K562 (cell line): Measurements from ENCODE around the gene OR4K14. TPM values are rescaled to one million over a fixed set of nuclear protein-coding genes. Genes with fewer than 3 reads are reported as not detected.

Source experiments
- ATAC-seq: fragments of 200-7000 bp; cut with Tn5 transposase; 3 replicates; pipeline ENCODE4 v1.9.1; 2020; ENCODE audit warnings: moderate library complexity
- Bru-seq: library from RNA; stranded (reverse); fragments of 400-500 nt; gene quantifications from one replicate; lab custom pipeline; 2021; lab: Mats Ljungman, UMichigan
- BruChase-seq, 2 experiments: library from RNA; stranded (reverse); fragments of 400-500 nt; gene quantifications; one replicate each; lab custom pipeline; 2021; lab: Mats Ljungman, UMichigan
- BruUV-seq: library from RNA; stranded (reverse); fragments of 400-500 nt; replicated peaks from 2 replicates; lab custom pipeline; 2021; lab: Mats Ljungman, UMichigan
- CTCF ChIA-PET: fragments of 300-600 bp; formaldehyde crosslinking; extraction: SDS; loops from one replicate; lab custom pipeline; 2021; ENCODE audit warnings: low intra/inter-chr PET ratio; lab: Yijun Ruan, JAX
- POLR2A ChIA-PET: fragments of 300-600, 350-650 bp; sonication (Branson Sonifier 250); formaldehyde crosslinking; extraction: SDS; loops from one replicate; lab custom pipeline; 2021; ENCODE audit warnings: antibody characterized with exemption, inconsistent platforms; lab: Yijun Ruan, JAX
- DNase-seq, 4 experiments: peaks; one replicate each; pipeline versions ENCODE4 v3.0.0 to v3.0.0-alpha.2; 2011 to 2018; ENCODE audit warnings: low spot score in 3 of 4, mixed read lengths in 3 of 4; ENCODE audit errors: extremely low read depth in 1 of 4
- FAIRE-seq: peaks from 2 replicates; lab custom pipeline; 2011; peaks lifted over from hg19 to GRCh38; lab: Jason Lieb, UNC
- H2AFZ ChIP-seq: 2 replicates; pipeline ENCODE4 v1.6.0; 2011; ENCODE audit warnings: low read depth, low read length, control low read depth, inconsistent platforms
- H3K27ac ChIP-seq: fragments of 200-600 bp; 3 replicates; pipeline ENCODE4 v1.8.0; 2011; ENCODE audit warnings: low read depth, mild to moderate bottlenecking, control low read depth, inconsistent platforms, low read length, moderate library complexity, mixed read lengths; ENCODE audit errors: extremely low read depth
- H3K27me3 ChIP-seq, 2 experiments: fragments of 300-600 bp in 1 of 2; 2 replicates in 1 of 2; 3 replicates in 1 of 2; pipeline versions ENCODE4 v1.6.0 to v1.8.0; 2011; ENCODE audit warnings: inconsistent platforms in 2 of 2, low read length in 2 of 2, mild to moderate bottlenecking in 1 of 2, mixed read lengths in 1 of 2, moderate library complexity in 1 of 2; ENCODE audit not compliant: control insufficient read depth in 2 of 2, insufficient read depth in 2 of 2
- H3K36me3 ChIP-seq: fragments of 300-600 bp; 3 replicates; pipeline ENCODE4 v1.8.0; 2011; ENCODE audit warnings: mild to moderate bottlenecking, low read length, inconsistent platforms; ENCODE audit not compliant: control insufficient read depth, insufficient read depth
- H3K4me1 ChIP-seq, 2 experiments: fragments of 200-600 bp in 1 of 2; replicated peaks in 1 of 2; 2 replicates in 1 of 2; 3 replicates in 1 of 2; pipeline versions ENCODE4 v1.5.1 to v1.8.0; 2011; ENCODE audit warnings: inconsistent platforms in 2 of 2, low read length in 2 of 2, mild to moderate bottlenecking in 1 of 2, mixed read lengths in 1 of 2, moderate library complexity in 1 of 2; ENCODE audit not compliant: control insufficient read depth in 2 of 2, insufficient read depth in 2 of 2
- H3K4me2 ChIP-seq: 2 replicates; pipeline ENCODE4 v1.6.1; 2011; ENCODE audit warnings: low read length, control low read depth, inconsistent platforms, mixed read lengths; ENCODE audit not compliant: insufficient read depth
- H3K4me3 ChIP-seq: fragments of 200-600 bp; sonication (generic), shearing (Covaris generic); 2 replicates; pipeline ENCODE4 v1.5.1; 2016; ENCODE audit warnings: control low read depth, inconsistent platforms
- H3K79me2 ChIP-seq: fragments of 200-600 bp; 3 replicates; pipeline ENCODE4 v1.8.0; 2011; ENCODE audit warnings: low read length, inconsistent platforms; ENCODE audit not compliant: control insufficient read depth, insufficient read depth
- H3K9ac ChIP-seq, 2 experiments: 2 replicates each; pipeline versions ENCODE4 v1.6.0 to v1.6.1; 2011; ENCODE audit warnings: low read depth in 2 of 2, low read length in 2 of 2, control low read depth in 1 of 2, inconsistent platforms in 1 of 2, mild to moderate bottlenecking in 1 of 2, mixed read lengths in 1 of 2; ENCODE audit not compliant: insufficient read depth in 1 of 2
- H3K9me1 ChIP-seq: one replicate; pipeline ENCODE4 v1.6.0; 2011; ENCODE audit warnings: inconsistent platforms, mild to moderate bottlenecking, low read length, moderate library complexity; ENCODE audit not compliant: control insufficient read depth, insufficient read depth
- H3K9me3 ChIP-seq: replicated peaks from 2 replicates; pipeline ENCODE4 v1.5.1; 2011; ENCODE audit warnings: low read depth, low read length, inconsistent platforms; ENCODE audit not compliant: control insufficient read depth, insufficient read depth
- H4K20me1 ChIP-seq: replicated peaks from 2 replicates; pipeline ENCODE4 v1.6.1; 2011; ENCODE audit warnings: low read length, inconsistent platforms, mixed read lengths; ENCODE audit not compliant: control insufficient read depth, insufficient read depth
- GTF2A2 ChIP-seq: IDR thresholded peaks from 2 replicates; pipeline ENCODE4 v1.6.1; 2016; ENCODE audit warnings: mild to moderate bottlenecking, missing genetic modification characterization, missing compliant biosample characterization
- ZNF316 ChIP-seq: fragments of 450-650 bp; IDR thresholded peaks from 2 replicates; pipeline ENCODE4 v1.6.1; 2016
- ZZZ3 ChIP-seq: fragments of 450-650 bp; IDR thresholded peaks from 2 replicates; pipeline ENCODE4 v1.6.1; 2016; ENCODE audit warnings: antibody characterized with exemption, mild to moderate bottlenecking, moderate library complexity
- WGBS: fragments of 100-300 bp; shearing (Covaris generic); methylation state at CpG from one replicate; pipeline ENCODE4 v1.1.6; 2016; ENCODE audit warnings: low coverage, mixed read lengths; ENCODE audit not compliant: insufficient coverage; ENCODE audit errors: missing lambda C conversion rate; 5-methylcytosine and 5-hydroxymethylcytosine counted together
- in situ Hi-C: fragments of 300-500 bp; cut with MboI; formaldehyde crosslinking; loops from 4 replicates; pipeline ENCODE4 v1.15.0; 2018; ENCODE audit warnings: inconsistent platforms, mixed read lengths
- intact Hi-C: fragments of 100-400 bp; cut with micrococcal nuclease; formaldehyde crosslinking; loops from 2 replicates; pipeline ENCODE4 v1.14.2; 2022
- long read RNA-seq, 3 experiments: library from polyadenylated mRNA in 2 of 3; library from RNA in 1 of 3; unstranded in 2 of 3; stranded (forward) in 1 of 3; transcript quantifications; one replicate each; pipeline ENCODE4 v2.0.0, GENCODE V29; 2019 to 2022
- polyA minus RNA-seq, 3 experiments: library from RNA; depleted of rRNA, polyadenylated mRNA; stranded (reverse); fragments of >200 nt; gene quantifications; 2 replicates each; pipeline ENCODE4 v1.2.3, GENCODE V29; 2011
- polyA plus RNA-seq, 8 experiments: library from polyadenylated mRNA; depleted of rRNA in 4 of 8; stranded (reverse) in 5 of 8; unstranded in 3 of 8; fragments of >200 nt; fragmentation: Nextera tagmentation in 2 of 8; fragmentation: Illumina TruSeq in 1 of 8; extraction: Ambion mirVana in 2 of 8; extraction: Trizol in 1 of 8; gene quantifications; 2 replicates each; pipeline versions ENCODE4 v1.2.1 to v1.2.3, GENCODE V29; 2011 to 2014; ENCODE audit warnings: inconsistent platforms in 1 of 8, missing spikeins in 1 of 8
- total RNA-seq, 7 experiments: library from RNA; depleted of rRNA in 6 of 7; stranded (reverse); fragments of >200 nt in 6 of 7; fragmentation: Illumina TruSeq in 2 of 7; extraction: Trizol in 2 of 7; gene quantifications; 2 replicates each; pipeline versions ENCODE4 v1.2.1 to v1.2.3, GENCODE V29; 2011 to 2021; ENCODE audit warnings: low replicate concordance in 1 of 7

The OR4K14 gene
- total RNA-seq (2011; cell fraction: chromatin; rRNA removed; ENCODE audit: low replicate concordance) = not detected in 2 replicates
- total RNA-seq (2011; cell fraction: nucleolus; rRNA removed) = not detected in 2 replicates
- total RNA-seq (2011; cell fraction: nucleoplasm; rRNA removed) = not detected in 2 replicates
- total RNA-seq (2014; rRNA removed) = not detected in 2 replicates
- total RNA-seq (2014; rRNA removed; fragmentation: Illumina TruSeq; extraction: Trizol) = not detected in 2 replicates
- not detected in 2 replicates for total RNA-seq (2015; rRNA removed; fragmentation: Illumina TruSeq; extraction: Trizol)
- not detected in 2 replicates for total RNA-seq (2021)
- polyA plus RNA-seq (2011; rRNA removed) = not detected in 2 replicates
- polyA plus RNA-seq (2011; cell fraction: cytosol; rRNA removed) = not detected in 2 replicates
- polyA plus RNA-seq (2011; cell fraction: nucleus; rRNA removed) = not detected in 2 replicates
- not detected in 2 replicates for polyA plus RNA-seq (2012)
- not detected in 2 replicates for polyA plus RNA-seq (2014; fragmentation: Illumina TruSeq; extraction: Trizol)
- polyA plus RNA-seq (2014; fragmentation: Nextera tagmentation; extraction: Ambion mirVana) = not detected
- not detected in 2 replicates for polyA plus RNA-seq (2014; rRNA removed)
- polyA minus RNA-seq (2011; rRNA and poly(A)+ RNA removed) = not detected in 2 replicates
- polyA minus RNA-seq (2011; cell fraction: cytosol; rRNA and poly(A)+ RNA removed) = not detected in 2 replicates
- not detected in 2 replicates for polyA minus RNA-seq (2011; cell fraction: nucleus; rRNA and poly(A)+ RNA removed)
- not detected for Bru-seq, nascent RNA
- BruChase-seq, experiment 1, labeled RNA remaining after a 2-hour chase = not detected
- not detected for BruChase-seq, experiment 2, labeled RNA remaining after a 6-hour chase
- long read RNA-seq, experiment 1 = 0 reads
- long read RNA-seq, experiment 2 = 0 reads
- long read RNA-seq, experiment 3 = 0 reads

GRCh38 chr14:20019257-20019865 is at the start of gene OR4K14:
OR4K14 (minus strand) TSS chr14:20019307; CDS start chr14:20015193, 4,114 bp downstream.
- TF ChIP-seq GTF2A2 (tag) (no peak), ZZZ3 (no peak), ZNF316 (peak; percentile 47; the same call in 1 of the 2 replicates)
- in situ Hi-C loops = no loop called here
- Histone ChIP-seq H3K4me2 (no peak within 1 kb of the TSS), H3K27ac (no peak within 1 kb of the TSS), H3K9ac (no peak within 1 kb of the TSS), H3K4me1 (no peaks in the 10 kb centered on the region), H3K9me1 (no peaks in the 10 kb centered on the region), H3K9me3 (no peaks in the 10 kb centered on the region), H4K20me1 (no peaks in the 10 kb centered on the region), H3K27me3 (no peaks in the 10 kb centered on the region), H3K36me3 (no peaks in the 10 kb centered on the region), H3K4me3 (no peak within 1 kb of the TSS), H3K79me2 (no peaks in the 10 kb centered on the region), H2AFZ (no peak within 1 kb of the TSS)
- BruUV-seq = no TSS peak
- CTCF ChIA-PET = no interaction called here
- no peak for FAIRE-seq
- POLR2A ChIA-PET = no interaction called here
- intact Hi-C loops = no loop called here
- DNase-seq = no peak
- 55% methylated on average over 2 of the region's 2 CpGs for WGBS
- no peak for ATAC-seq
